Small intestine (tissue), 4 donors: ENCODE data around the gene UNKL. TPM values are rescaled to one million over a fixed set of nuclear protein-coding genes. Genes with fewer than 3 reads are reported as not detected.

ENCODE experiments used
- polyA plus RNA-seq, 4 donors: library from polyadenylated mRNA; stranded (reverse) in 3 of 4; unstranded in 1 of 4; fragments of 200-250 nt in 3 of 4; fragments of 120-200 nt in 1 of 4; gene quantifications; one replicate each; pipeline versions ENCODE4 v1.2.1 to v1.2.3, GENCODE V29; 2013
- donor health status: healthy with polysubstance abuse.
- donor health status: Bipolar disorder and iron deficiency.
- donor health status: healthy.

UNKL gene
- polyA plus RNA-seq, 4 donors = 1.9 to 21.1 (median 4.6) TPM

Other genes with a start within 250 kb of the UNKL start
- gene TPSG1, start 189.4 kb downstream of the UNKL start, polyA plus RNA-seq = 10 to 100 TPM in 2 of 4 donors, 1 to 10 TPM in 2; 3.3 to 40.9 (median 14.0) TPM
- 10 to 100 TPM in 2 of 4 donors, 1 to 10 TPM in 1, under 1 TPM in 1; 0.47 to 58.7 (median 20.5) TPM for gene TPSB2, start 184.5 kb downstream of the UNKL start, polyA plus RNA-seq
- gene TPSAB1, start 174.0 kb downstream of the UNKL start, polyA plus RNA-seq = 10 to 100 TPM in 2 of 4 donors, 1 to 10 TPM in 1, under 1 TPM in 1; 0.10 to 50.5 (median 15.4) TPM
- gene TPSD1, start 158.6 kb downstream of the UNKL start, polyA plus RNA-seq = 1 to 10 TPM in 1 of 4 donors, under 1 TPM in 2, not detected in 1; 0.06 to 1.3 (median 0.81) TPM
- 100 to 1,000 TPM in 1 of 4 donors, 10 to 100 TPM in 3; 38.7 to 123 (median 64.8) TPM for gene UBE2I, start 105.1 kb downstream of the UNKL start, polyA plus RNA-seq
- 10 to 100 TPM in 1 of 4 donors, 1 to 10 TPM in 3; 4.5 to 10.5 (median 7.0) TPM for gene BAIAP3, start 81.1 kb downstream of the UNKL start, polyA plus RNA-seq
- 10 to 100 TPM; 38.7 to 67.8 (median 57.3) TPM for gene TSR3, start 62.8 kb downstream of the UNKL start, polyA plus RNA-seq
- 10 to 100 TPM; 34.3 to 84.7 (median 43.9) TPM for gene GNPTG, start 62.8 kb downstream of the UNKL start, polyA plus RNA-seq
- gene UQCC4, start 6.0 kb upstream of the UNKL start, polyA plus RNA-seq = 10 to 100 TPM; 15.1 to 36.1 (median 28.2) TPM
- gene PERCC1, start 16.4 kb upstream of the UNKL start, polyA plus RNA-seq = under 1 TPM in 2 of 4 donors, not detected in 2; 0.58 to 0.69 TPM
- 1 to 10 TPM in 2 of 4 donors, under 1 TPM in 1, not detected in 1; 0.76 to 1.4 (median 1.4) TPM for gene CCDC154, start 29.9 kb upstream of the UNKL start, polyA plus RNA-seq
- gene CLCN7, start 60.3 kb upstream of the UNKL start, polyA plus RNA-seq = 10 to 100 TPM; 28.4 to 88.3 (median 42.8) TPM
- under 1 TPM in 2 of 4 donors, not detected in 2; 0.04 to 0.07 TPM for gene PTX4, start 74.2 kb upstream of the UNKL start, polyA plus RNA-seq
- 10 to 100 TPM; 41.3 to 50.3 (median 44.7) TPM for gene TELO2, start 78.7 kb upstream of the UNKL start, polyA plus RNA-seq
- gene TMEM204, start 119.0 kb upstream of the UNKL start, polyA plus RNA-seq = 10 to 100 TPM in 1 of 4 donors, 1 to 10 TPM in 3; 1.6 to 23.8 (median 7.0) TPM
- gene IFT140, start 197.4 kb upstream of the UNKL start, polyA plus RNA-seq = 10 to 100 TPM in 1 of 4 donors, 1 to 10 TPM in 3; 2.2 to 13.2 (median 4.8) TPM
- 10 to 100 TPM in 1 of 4 donors, 1 to 10 TPM in 3; 2.4 to 18.3 (median 8.3) TPM for gene CRAMP1, start 197.7 kb upstream of the UNKL start, polyA plus RNA-seq